Activated naive CD4-positive, alpha-beta T cell treated with anti-CD3 and anti-CD28 coated beads, Interleukin-2, amount 50 U/mL, for 16 hours (primary cell): ENCODE results near the gene GSTA1.
"Not testable (repeated sequence)": the region's sequence is repeated elsewhere in the genome, so short reads cannot be mapped to it uniquely, and the experiment has no call there.

Source experiments
- DNase-seq: peaks from one replicate; pipeline ENCODE4 v3.0.0-alpha.2; 2020

The GSTA1 gene

DNA sequence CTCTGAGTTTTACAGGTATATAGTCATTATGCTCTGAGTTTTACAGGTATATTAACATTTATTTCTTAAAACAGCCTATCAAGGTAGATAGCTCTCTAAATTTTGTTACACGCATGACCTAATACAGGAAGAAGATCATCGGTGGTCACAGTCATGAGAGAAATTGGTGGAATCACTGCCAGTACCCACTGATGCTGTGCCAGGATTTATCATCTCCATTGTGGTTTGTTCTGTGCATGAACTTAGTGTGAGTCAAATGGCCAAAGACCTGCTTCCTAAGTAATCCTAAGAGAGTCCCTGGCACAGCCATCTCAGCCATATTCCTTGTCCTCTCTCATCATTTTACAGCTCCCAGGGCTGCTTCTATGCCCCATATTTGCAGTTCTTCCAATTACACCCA lies 50.5 kb downstream of the GSTA1 start:
- DNase-seq = not testable (repeated sequence)

DNA sequence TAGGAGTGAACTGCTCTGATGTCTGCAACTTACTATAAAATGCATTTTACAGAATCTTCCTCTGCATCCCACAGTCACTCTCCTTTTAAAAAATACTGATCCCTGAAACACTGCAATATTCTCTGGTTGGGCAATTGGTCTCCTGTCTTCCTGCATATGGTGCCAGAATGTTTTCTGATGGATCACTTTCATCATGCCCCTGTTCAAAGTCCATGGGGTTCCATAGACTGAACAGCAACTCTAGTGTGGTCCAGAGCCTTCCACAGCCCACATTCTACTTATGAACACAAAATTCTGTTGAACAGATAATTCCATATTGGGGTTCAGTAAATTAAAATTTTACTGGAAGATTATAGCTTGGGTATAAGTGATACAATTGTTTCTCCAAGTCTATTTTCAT lies 51.3 kb downstream of the GSTA1 start:
- DNase-seq = no peak

GRCh38 chr6:52749556-52750152 lies 54.0 kb downstream of the GSTA1 start:
- DNase-seq = no peak

- DNase-seq = not testable (repeated sequence)
Measured at GRCh38 chr6:52747301-52747700, 56.3 kb downstream of the GSTA1 start.

- DNase-seq = no peak
Measured at GRCh38 chr6:52746213-52746612, 57.4 kb downstream of the GSTA1 start.

- DNase-seq = no peak
Measured at GRCh38 chr6:52745764-52746201, 57.8 kb downstream of the GSTA1 start.

GRCh38 chr6:52741872-52742271 lies 61.7 kb downstream of the GSTA1 start:
- DNase-seq = no peak
